Measurements from ENCODE around the gene PLEKHA1. TPM values are rescaled to one million over a fixed set of nuclear protein-coding genes. Genes with fewer than 3 reads are reported as not detected.
A peak's percentile ranks its signal among the peaks of the same experiment; 100 is the strongest.

PLEKHA1 gene
- total and polyA plus RNA-seq, 2 donors (not counting 3 experiments of a cell fraction or from before 2014, with no cell fraction given) = 21.6 to 58.8 TPM

DNA sequence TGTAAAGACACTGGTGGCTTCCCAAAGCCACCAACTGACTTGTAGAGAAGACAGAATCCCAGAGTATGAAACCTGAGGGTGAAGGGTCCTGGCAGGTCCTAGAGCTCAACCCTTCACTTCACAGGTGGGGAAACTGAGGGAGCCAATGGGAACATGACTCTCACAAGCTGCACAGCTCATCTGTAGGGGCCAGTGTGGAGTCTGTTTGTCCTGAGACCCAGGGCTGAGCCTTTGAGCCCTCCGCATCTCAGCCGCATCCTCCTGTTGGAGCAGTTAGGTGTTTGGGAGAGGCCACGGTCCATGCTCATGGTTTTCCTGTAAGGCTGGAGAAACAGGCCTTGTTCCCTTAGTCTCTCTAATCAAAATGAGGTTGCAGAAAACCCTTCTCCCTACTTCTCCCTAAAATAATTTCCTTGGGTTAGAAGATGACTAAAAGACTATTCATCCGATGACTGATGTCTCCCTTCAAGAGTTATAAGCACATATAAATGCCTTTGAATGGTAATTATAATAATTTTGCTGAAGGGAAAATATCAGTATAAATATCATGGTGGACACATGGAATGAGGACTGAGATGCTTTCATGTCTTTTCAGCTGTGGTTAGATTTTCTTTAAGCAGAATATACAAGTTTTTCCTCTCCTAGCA is 97.1 kb downstream of the PLEKHA1 start:
- H3K9me1 ChIP-seq (replicated peaks; ENCODE audit: control insufficient read depth, extremely low read depth, insufficient read depth, low read length) = no peaks in the 10 kb centered on the region
- CTCF ChIA-PET = interaction anchor here (1.5 kb wide), 1 partner anchor 32 kb away, joined by 4 read pairs; no protein-coding TSS in a partner anchor

GRCh38 chr10:122473116-122473515 is 98.6 kb downstream of the PLEKHA1 start:
- no peaks in the 10 kb centered on the region for H3K9me1 ChIP-seq (replicated peaks; ENCODE audit: control insufficient read depth, extremely low read depth, insufficient read depth, low read length)
- BruUV-seq (replicated peaks) = no TSS peak
- dilution Hi-C loops (cut with MboI; ENCODE audit: extremely low pct_ligation_motif_present, low sequenced_read_pairs) (no loop called here), intact Hi-C loops (cut with micrococcal nuclease) (no loop called here)
- H4K20me1 ChIP-seq (replicated peaks; ENCODE audit: control insufficient read depth, extremely low read depth, insufficient read depth, low read length) = no peaks in the 10 kb centered on the region
- peak overlapping the region; percentile 97 for H3K27ac ChIP-seq (ENCODE audit: insufficient read depth, low read depth, low read length)
- peak overlapping the region; percentile 86 for H3K9ac ChIP-seq (replicated peaks; ENCODE audit: extremely low read depth, insufficient read depth, low read length)
- no peak overlapping the region for H2AFZ ChIP-seq (ENCODE audit: low read depth, low read length)
- POLR2A ChIA-PET = interaction anchor here (2.9 kb wide), 1 partner anchor 22 kb away, joined by 15 read pairs; no protein-coding TSS in a partner anchor
- H3K36me3 ChIP-seq (ENCODE audit: control insufficient read depth in 2 of 2, extremely low read depth in 1 of 2, insufficient read depth in 2 of 2, low read length in 2 of 2) = no peaks in the 10 kb centered on the region
- H3K4me1 ChIP-seq (ENCODE audit: control insufficient read depth, extremely low read depth, insufficient read depth, low read length) = peaks cover 49% of the 10 kb centered on the region
- no peak overlapping the region for H3K4me3 ChIP-seq (replicated peaks in 1 of 3; ENCODE audit: insufficient read depth in 1 of 3, low read depth in 1 of 3, low read length in 3 of 3)
- TF ChIP-seq CTCF (IDR thresholded peaks at IDR 0.05; ENCODE audit: extremely low read depth in 1 of 2, insufficient read depth in 1 of 2, low read depth in 1 of 2, low read length in 2 of 2) (no peak), MYC (IDR thresholded peaks at IDR 0.05; ENCODE audit: low read depth, low read length) (no peak)
- FAIRE-seq (no peak), DNase-seq (ENCODE audit: low read depth, low spot score) (no peak)
- no peaks in the 10 kb centered on the region for H3K27me3 ChIP-seq (ENCODE audit: control insufficient read depth in 2 of 2, insufficient read depth in 2 of 2, low read length in 2 of 2)
- CTCF ChIA-PET = interaction anchor here (1.7 to 2.8 kb wide), 3 partner anchors 20 to 92 kb away, joined by 7 to 14 read pairs (median 11); no protein-coding TSS in a partner anchor
- H3K4me2 ChIP-seq (ENCODE audit: insufficient read depth, low read length) = peak overlapping the region; percentile 57
- H3K9me3 ChIP-seq (replicated peaks; ENCODE audit: control insufficient read depth, insufficient read depth, low read length) = no peaks in the 10 kb centered on the region
- peaks cover 12% of the 10 kb centered on the region for H3K79me2 ChIP-seq (ENCODE audit: control insufficient read depth, insufficient read depth, low read length)

More for the DNA sequence above, 97.1 kb downstream of the PLEKHA1 start:
- Histone ChIP-seq H3K4me1 (ENCODE audit: control insufficient read depth, extremely low read depth, insufficient read depth, low read length) (peaks cover 49% of the 10 kb centered on the region), H3K4me2 (ENCODE audit: insufficient read depth, low read length) (no peak overlapping the region), H3K9me3 (replicated peaks; ENCODE audit: control insufficient read depth, insufficient read depth, low read length) (no peaks in the 10 kb centered on the region), H4K20me1 (replicated peaks; ENCODE audit: control insufficient read depth, extremely low read depth, insufficient read depth, low read length) (no peaks in the 10 kb centered on the region), H3K4me3 (replicated peaks in 1 of 3; ENCODE audit: insufficient read depth in 1 of 3, low read depth in 1 of 3, low read length in 3 of 3) (no peak overlapping the region), H3K27ac (ENCODE audit: insufficient read depth, low read depth, low read length) (no peak overlapping the region), H3K36me3 (ENCODE audit: control insufficient read depth in 2 of 2, extremely low read depth in 1 of 2, insufficient read depth in 2 of 2, low read length in 2 of 2) (no peaks in the 10 kb centered on the region), H2AFZ (ENCODE audit: low read depth, low read length) (no peak overlapping the region), H3K79me2 (ENCODE audit: control insufficient read depth, insufficient read depth, low read length) (peaks cover 12% of the 10 kb centered on the region), H3K27me3 (ENCODE audit: control insufficient read depth in 2 of 2, insufficient read depth in 2 of 2, low read length in 2 of 2) (no peaks in the 10 kb centered on the region), H3K9ac (replicated peaks; ENCODE audit: extremely low read depth, insufficient read depth, low read length) (no peak overlapping the region)
- dilution Hi-C loops (cut with MboI; ENCODE audit: extremely low pct_ligation_motif_present, low sequenced_read_pairs) = no loop called here
- FAIRE-seq (no peak), DNase-seq (ENCODE audit: low read depth, low spot score) (no peak)
- intact Hi-C loops (cut with micrococcal nuclease) = no loop called here
- no TSS peak for BruUV-seq (replicated peaks)
- POLR2A ChIA-PET = no interaction called here
- peak; percentile 34 for TF ChIP-seq FOS (IDR thresholded peaks at IDR 0.05; ENCODE audit: borderline replicate concordance, insufficient read depth, low read length)
- no peak for TF ChIP-seq EZH2 (IDR thresholded peaks at IDR 0.05; ENCODE audit: borderline replicate concordance, low read depth, low read length, severe bottlenecking)
- TF ChIP-seq, protein P1, sequence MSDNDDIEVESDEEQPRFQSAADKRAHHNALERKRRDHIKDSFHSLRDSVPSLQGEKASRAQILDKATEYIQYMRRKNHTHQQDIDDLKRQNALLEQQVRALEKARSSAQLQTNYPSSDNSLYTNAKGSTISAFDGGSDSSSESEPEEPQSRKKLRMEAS (IDR thresholded peaks at IDR 0.05; ENCODE audit: insufficient read depth, insufficient read length) = no peak
- no peak for TF ChIP-seq MYC (IDR thresholded peaks at IDR 0.05; ENCODE audit: low read depth, low read length)
